HG03520 (cell line): ENCODE results near the gene DIRAS1.

Experiments used
- ATAC-seq: cut with Tn5 transposase; IDR thresholded peaks from one replicate; pipeline ENCODE4 v1.9.1; 2021; ENCODE audit warnings: mild to moderate bottlenecking, moderate library complexity; ENCODE audit not compliant: unreplicated experiment

Gene DIRAS1

DNA sequence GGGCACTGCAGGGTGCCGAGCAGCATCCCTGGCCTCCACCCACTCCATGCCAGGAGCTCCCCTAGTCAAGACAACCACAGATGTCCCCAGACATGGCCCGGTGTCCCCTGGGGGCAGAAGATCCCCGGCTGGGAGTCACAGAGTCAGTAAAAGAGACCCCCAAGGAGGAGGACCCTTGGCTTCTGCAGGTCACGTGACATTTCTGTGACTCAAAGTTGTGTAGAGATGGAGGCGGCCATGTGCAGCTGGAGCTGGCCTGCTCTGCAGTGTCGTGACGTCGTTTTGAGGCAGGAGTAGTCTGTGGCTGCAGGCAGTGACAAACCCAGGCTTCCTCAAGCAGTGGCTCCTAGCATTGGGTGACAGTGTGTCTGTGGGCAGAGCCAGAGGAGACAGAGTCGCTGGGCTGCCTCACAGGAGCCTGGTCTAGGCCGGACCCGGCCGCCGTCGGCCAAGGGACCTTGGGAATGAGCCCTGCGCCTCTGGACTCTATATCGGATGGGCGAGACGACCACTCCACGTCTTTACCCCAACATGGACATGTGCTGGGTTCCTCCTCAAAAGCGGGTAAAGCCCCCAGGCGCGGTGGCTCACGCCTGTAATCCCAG, 7.7 kb upstream of the DIRAS1 start:
- ATAC-seq = no peak

DNA sequence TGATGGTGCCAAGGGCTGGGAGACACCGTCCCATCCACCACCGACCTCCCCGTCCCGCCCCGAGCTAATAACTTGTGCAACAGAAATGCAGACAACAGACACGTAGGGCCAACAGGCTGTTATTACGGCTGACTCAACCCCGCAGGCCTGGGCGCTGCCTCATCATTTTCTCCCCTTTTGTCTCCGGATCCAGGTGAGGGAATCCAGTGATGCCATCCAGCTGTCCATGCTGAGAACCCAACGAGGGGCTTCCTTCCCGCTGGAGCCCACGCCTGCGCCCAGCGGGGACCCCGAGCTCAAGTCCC, 6.4 kb upstream of the DIRAS1 start:
- no peak for ATAC-seq

DNA sequence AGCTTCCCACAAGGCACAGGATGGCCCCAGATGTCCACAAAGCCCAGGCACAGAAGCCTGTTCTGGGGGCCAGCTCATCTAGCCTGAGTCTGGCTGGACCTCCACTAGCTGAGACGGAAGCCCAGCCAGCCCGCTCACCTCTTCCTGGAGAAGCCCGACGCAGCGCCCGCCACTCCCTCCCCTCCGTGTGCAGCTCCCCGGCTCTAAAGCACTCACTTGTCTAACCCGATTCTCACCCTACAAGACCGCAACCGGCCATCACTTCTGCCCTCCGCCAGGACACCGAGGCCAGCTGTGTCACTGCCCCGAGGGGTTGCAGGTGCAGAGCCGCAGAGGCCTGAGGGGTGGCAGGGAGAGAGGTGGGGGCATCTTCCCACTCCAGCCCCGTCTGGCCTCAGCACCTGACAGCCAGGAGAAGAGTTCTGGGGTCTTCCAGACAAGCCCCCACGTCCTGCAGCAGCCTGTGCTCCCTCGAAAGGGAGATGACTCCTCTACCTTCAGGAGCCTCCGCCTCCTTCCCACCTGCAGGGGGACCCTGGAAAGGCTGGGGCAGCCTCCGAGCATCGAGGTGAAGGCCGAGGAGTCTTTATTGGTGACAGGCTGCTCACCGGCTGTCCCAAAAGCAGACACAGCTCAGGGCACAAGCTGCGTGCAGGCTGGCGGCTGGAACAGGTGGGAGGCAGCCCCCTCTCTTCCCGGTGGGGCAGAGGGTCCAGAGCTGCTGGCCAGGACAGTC, 5.9 kb upstream of the DIRAS1 start:
- no peak for ATAC-seq

DNA sequence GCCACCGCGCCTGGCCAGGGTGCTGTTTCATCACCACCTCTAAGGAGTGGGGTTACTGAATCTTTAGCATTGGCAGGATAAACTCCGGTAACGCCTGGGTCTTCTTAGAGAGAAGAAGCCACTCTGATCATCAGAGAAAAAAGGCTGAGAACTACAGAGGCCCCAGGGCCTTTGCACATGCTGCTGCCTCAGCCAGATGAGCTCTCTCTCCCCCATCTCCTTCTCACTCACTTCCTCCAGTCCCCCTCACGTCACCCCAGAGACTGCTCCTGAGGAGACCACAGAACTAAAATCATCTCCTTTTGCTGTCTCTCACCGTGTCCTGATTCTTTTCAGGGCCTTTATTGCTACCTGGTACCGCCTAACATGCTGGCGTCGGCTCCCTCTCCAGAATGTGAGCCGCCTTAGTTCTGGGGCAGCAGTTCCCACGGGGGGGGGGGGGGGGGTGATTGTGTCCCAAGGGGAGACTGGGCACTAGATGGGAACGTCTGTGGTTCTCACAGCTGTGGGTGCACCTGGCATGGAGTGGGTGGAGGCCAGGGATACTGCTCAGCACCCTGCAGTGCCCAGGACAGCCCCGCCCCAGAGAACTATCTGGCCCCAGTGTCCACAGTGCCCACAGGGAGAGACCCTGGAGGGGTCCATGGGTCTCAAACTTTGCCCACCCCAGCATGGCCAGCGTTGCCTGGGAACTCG, 5.1 kb upstream of the DIRAS1 start:
- no peak for ATAC-seq

DNA sequence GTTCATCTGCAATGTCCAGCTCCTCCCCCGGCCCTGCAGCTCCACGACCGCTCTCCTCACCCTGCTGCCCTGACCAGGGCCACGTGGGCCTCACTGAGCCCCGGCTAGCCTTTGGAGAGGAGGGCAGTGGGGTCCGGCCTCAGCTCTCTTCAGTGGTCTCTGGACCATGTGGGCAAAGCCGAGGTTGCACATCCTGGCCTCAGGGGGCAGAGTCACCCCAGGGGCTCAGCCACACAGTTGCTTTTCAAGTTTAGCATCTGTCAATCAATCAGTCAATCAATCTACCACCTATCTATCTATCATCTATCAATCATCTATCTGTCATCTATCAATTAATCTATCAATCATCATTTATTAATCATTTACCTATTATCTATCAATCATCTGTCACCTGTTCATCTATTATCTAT, 3.0 kb upstream of the DIRAS1 start:
- ATAC-seq = no peak

DNA sequence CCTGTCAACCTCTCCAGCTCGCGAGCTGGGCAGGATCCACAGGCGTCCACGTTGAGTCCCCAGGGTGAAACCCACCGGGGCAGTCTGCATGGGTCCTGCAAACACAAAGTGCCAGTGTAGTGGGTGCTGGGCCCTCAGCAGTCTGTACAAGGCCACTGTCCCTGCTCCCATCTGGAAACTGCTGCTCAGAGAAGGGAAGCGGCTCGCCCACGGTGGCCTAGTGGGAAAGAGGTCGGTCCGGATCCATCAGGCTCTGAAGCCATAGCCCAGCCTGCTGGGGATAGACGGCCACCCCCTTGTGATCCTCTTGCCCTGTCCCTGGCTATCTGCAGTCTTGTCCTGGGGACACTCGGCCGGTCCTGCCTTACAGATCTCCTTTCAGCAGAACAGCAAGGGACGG, 2.6 kb upstream of the DIRAS1 start:
- ATAC-seq = no peak

DNA sequence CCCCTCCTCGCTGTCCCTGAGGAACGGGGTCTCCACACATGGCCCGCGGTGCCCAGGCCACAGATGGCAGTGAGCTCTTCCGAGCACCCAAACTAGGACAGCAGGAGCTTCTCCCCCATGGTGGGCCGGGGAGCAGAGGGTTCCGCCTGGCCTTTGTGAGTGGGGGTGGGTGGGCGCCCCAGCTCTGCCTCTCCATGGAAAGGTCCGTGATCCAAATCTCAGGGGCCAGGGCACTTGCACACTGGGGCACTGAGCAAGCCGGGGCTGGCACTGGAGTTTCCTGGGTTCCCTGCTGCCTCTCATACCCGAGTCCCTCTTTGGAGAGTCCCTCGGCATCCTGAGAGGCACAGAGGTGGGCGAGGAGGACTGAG, 2.2 kb upstream of the DIRAS1 start:
- no peak for ATAC-seq

DNA sequence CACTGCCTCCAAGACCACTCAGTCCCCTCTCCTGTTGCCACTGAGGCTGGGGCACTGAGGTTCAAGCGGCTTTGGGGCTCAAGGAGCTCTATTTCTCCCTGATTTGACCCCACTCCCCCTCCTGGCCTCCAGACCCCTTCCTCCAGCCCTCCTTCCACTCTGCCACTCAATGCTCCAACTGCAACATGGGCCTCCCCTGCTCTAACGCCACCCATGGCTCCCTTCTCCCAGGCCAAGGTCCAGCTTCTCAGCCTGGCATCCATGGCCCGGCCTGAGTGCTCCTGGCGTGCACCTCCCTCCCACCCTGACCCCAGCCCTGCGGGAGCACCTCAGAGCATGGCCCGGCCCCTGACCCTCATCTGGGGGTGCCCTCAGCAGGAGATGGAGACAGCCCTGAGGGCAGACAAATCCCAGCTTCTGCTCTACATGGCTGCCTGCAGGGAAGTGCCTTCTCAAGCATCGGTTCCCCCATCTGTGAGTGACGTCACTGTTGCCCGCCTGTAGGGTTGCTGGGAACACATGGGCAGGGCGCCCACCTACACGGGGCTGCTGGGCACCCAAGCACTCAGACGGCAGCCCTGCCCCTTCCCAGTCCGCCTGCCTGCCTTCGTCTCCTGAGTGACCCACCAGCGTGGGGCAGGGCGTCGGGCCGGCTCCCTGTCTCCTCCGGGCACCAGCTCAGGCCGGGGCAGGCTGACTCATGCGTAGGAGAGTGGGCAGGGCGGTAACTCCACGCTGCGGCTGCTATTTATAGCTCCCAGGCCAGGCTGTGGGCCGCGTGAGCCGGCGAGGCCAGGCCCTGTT, 1.6 kb upstream of the DIRAS1 start:
- no peak for ATAC-seq

DNA sequence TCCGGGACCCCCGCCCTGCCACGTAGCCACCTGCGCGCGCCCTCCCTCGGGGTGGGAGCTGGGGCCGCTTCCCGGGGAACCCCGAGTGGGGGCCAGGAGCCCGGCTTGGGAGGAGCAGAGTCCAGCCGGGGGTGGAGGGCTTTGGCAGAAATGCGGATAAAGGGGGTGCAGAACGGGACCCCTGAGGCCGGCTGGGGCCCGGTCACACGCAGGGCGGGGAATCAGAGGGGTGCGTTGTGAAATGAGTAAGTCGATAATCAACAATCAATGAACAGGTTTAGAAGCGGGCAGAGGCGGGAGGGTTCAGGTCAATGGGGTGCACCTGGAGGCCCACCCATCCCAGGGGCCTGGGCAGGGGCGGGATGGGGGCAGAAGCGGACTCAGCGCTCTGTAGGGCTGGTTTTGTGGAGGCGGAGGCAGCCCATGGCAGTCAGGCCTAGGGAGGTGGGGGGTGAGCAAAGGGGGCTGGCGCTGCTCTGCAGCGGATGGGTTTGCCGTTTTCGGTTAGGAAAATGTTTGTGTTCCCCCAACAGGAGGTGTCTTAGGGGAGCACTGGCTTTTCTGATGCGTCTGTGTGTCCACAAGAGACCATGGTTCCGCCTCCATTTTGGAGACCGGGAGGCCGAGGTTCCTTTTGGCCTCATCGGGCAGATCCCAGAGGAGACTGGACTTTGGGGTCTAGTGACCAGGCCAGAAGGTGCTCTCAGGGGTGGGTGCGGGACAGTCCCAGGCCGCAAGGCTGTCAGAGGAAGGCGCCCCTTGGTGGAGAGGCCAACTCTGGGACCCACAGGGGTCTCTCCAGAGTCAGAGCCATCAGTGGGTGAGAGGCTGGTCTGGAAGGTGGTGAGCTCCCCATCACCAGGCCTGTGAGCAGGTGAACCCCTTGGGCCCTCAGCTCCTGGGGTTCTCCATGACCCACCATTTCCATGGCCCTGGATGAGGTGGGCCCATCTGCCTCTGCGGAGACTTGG, 683 bp upstream of the DIRAS1 start:
- ATAC-seq = no peak

DNA sequence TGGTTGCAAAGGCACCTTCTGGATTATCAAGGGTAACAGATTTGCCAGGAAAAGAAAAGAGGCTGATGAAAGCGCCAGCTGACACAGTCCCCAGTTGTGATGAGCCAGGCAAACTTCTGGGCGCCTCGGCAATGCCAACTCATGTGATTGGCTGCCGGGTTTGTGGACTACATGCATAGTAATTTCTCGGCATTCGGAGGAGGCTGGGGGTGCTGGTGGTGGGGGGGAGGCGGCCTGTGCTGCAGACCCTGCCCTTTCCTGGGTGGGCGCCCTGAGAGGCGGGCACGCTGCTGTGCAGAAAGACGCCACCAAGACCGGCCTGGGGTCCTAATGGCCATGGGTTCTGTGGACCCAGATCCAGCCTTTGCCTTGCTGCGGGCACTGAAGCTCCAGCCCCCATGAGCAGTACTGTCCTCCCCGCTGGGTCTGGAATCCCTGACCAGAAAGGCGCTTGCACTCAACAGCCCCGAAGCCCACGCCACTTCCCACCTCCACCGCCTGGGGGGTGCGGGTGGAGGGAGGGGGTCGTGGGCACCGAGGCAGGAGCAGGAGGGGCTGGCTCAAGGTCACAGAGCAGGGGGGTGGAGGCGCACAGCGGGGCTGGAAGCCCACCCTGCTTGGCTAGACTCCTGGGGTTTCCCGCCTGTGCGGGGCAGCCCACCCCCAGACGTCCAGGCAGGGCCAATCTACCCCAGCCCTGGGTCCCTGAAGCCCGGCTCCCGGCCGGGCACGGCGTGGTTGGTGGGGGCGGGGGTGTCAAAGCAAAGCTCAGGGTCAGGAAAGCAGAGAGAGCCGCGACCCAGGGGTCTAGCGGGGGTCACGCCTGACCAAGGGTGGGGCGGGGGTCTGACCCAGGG, 1.0 kb downstream of the DIRAS1 start:
- no peak for ATAC-seq

DNA sequence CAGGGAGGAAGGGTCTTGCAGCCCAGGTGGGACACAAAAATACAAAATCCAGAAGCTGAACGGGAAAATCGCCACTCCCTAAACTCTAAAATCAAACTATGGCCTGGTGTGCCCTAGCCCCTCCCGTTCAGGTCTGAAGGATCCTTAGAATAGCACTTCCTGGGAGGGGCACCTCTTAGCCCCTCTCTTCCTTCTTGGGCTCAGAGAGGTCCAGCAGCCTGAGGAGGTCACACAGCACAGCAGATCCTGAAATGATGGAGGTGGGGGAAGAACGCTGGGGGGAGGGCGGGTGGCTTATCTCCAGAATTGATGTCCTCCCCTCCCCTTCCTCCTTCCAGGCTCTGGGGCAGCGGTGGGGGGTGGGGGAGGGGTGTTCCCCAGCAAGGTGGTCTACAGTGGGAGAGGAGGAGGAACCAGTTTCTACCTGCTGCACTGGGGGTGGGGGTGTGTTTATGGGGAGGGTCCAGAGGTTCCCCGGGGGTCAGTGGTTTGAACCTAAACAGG, 1.9 kb downstream of the DIRAS1 start:
- ATAC-seq = no peak

DNA sequence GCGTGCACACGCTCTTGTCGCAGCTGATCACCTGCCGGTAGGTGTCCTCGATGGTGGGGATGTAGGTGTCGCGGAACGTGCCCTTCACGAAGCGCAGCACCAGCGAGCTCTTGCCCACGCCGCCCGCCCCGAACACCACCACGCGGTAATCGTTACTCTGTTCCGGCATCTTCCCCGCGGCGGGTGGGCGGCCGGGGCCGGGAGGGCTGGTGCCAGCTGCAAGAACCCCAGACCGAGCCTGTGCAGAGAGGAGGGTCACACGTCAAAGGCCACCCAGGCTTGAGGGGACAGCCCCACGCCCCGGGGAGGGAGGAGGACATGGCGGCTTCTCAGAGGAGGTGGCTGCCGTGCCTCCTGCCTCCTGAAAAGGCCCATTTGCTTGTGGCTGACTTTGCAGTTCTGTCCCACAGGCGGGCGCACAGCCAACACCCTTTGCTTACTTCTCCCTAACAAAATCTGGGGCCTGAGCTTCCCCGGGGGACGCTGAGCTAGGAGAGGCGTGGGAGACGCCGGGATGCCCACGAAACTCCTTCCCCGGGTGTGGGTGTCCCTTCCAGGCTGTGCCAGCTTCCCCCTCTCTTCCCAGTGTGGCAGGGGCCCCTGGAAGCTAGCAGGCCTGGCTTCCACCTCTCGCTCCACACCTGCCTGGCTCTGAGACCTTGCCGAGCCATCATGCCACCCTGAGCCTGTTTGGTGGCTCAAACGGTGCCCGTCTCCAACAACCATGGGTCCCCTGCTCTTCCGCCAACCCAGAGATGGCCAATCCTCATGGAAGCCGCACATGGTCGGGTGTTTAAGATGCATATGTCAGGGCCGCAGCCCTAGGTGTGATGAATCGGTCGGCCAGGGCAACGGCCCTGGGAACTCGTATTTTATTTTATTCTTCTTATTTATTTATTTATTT, 3.3 kb downstream of the DIRAS1 start:
- ATAC-seq = no peak

DNA sequence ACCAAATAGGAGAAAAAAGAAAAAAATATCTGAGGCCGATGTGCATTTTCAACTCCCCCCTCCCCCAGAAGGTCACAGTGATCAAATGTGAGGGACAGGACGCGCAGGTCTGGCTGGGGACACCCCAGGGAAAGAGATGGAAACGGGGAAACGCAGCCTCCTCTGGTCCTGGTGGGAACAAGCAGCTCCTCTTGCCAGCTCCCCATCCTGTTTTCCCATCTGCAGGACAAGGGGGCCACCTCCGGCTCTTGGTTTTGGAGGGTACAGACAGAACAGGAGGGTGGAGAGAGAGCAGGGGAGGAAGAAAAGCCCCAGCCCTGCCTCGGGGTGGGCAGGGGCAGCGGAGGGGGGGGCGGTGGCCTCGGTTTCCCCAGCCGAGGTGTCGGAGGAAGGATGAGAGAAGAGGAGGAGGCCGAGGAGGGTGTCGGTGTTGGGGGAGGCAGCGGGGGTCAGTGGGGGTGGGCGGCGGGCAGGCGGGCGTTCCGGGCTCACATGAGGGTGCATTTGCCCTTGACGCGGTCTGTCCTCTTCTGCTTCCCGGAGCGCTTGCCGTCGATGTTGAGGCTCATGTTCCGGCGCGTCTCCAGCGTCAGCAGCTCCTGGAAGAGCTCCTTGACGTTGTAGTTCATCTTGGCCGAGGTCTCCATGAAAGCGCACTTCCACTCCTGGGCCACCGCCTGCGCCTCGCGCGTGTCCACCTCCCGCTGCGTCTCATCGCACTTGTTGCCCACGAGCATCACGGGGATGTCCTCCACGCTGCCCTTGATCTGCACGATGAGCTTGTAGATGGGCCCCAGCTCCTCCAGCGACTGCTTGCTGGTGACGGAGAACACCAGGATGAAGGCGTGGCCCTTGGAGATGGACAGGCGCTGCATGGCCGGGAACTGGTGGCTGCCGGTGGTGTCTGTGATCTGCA, 4.2 kb downstream of the DIRAS1 start:
- no peak for ATAC-seq

DNA sequence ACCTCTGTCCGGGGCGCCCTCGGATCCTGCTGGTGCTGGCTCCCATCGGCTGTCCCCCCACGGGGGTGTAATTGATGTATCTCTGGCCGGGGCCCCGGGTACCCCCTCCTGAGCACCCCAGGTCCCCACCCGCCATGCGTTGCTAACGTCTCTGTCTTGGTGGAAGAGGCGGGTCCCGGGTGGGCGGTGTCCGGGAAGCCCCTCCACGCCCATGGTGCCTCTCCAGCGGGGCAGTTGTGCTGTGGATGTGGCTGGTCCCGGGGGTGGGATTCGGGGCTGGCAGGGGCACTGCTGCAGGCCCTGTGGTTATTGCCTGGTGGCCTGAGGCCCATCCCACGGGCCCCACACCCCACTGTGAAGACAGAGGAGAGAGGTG, 4.9 kb downstream of the DIRAS1 start:
- no peak for ATAC-seq

DNA sequence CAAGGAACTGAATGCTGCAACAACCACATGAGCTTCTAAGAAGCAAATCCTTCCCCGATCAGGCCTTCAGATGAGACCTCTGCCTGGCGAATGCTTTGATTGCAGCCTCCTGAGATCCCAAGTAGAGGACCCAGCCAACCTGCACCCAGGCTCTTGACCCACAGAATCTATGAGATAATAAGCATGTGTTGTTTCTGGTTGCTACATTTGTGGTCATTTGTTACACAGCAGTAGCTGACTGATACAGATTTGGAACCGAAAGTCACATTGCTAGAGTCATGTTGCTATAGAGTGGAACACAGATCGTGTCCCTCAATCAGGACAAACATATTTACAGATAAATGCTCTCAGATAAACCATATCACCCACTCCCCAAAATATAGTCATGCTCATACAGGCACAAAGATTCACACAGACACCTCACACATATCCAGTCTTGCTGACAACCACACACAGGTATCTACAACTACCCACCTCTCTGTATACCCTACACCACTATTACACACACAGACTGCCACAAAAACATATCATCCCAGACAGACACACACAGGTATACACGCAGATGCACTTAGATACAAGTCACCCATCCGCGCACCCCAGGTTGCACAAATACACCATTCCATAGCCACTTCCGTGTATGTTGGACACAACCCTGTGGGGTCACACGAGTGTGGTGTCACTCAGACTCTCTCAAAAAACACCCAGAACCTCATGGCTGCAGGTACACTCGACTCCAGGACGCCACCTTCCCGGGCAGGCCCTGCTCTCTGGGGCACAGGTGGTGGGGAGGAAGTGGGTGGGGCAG, 5.5 kb downstream of the DIRAS1 start:
- ATAC-seq = no peak

DNA sequence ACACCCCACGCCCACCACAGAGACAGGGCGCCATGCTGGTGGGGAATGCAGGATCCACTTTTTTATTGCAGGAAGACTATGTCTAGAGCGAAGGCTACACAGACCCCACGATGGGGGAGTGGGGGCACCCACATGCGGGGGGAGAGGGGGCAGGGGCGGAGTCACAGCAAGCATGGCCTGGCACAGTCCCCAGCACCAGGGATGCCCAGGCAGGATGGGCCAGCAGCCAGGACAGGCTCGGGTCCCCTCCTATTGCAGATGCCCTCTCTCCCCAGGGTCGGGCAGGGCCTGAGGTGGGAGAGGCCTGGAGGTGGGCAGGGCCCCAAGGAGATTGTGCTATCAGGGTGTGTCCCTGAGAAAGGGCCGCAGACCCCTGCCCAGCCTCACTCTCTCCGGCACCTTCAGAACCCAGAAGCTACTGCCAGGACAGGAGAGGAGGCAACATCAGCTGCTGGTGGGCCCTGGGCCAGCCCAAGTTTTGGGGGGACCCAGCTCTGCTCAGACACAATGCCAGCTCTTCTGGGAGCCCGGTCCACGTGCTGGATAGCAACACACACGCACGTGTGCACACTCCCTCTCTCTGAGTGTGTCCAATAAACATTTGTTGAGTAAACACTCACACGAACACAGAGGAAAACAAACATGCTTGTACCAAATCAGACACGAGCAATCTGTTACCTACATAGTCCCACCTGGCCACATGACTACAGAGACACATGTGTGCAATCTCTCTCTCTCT, 6.5 kb downstream of the DIRAS1 start:
- ATAC-seq = no peak
